ENCODE data around the gene CXorf49. TPM values are rescaled to one million over a fixed set of nuclear protein-coding genes. Genes with fewer than 3 reads are reported as not detected.

CXorf49 gene
- total RNA-seq, 1 experiment from 2014 or later, result 0.76 TPM

DNA sequence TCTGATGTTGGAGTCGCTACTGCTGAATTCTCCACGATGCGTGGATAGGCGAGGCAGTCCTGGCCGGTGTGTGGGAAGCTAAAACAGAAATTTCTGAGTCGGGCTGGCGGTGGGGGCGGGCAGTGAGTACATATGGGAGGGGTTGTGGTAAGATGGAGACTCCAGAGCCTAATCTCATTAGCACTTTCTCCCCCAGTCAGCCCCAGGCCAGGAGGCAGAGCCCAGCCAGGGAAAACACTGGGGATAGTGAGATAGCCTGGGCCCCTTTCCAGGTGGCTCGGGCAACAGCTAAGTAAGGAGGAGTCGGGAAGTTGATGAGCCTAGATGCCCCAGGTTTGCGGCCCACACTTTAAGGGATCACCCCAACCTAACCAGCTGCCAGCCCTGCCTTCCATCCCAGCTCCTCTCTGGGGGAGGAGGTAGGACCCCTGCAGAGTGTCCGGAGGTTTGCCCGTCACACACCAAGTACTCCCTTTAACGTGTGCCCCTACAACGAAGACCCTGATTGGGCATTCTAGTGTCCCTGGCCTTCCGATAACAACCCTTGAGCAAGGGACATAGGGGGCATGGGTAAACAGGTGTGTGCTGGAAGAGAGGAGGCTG lies 53.1 kb downstream of the CXorf49 start:
- intact Hi-C loops (cut with micrococcal nuclease; ENCODE audit: unreplicated experiment), result no loop called here
- Mint-ChIP-seq H3K4me1 (ENCODE audit: low read depth, unreplicated experiment) (no peaks in the 10 kb centered on the region), H3K27ac (ENCODE audit: unreplicated experiment) (no peak overlapping the region), H3K9me3 (ENCODE audit: low read depth, unreplicated experiment) (no peaks in the 10 kb centered on the region), H3K4me3 (ENCODE audit: low read depth, unreplicated experiment) (no peak overlapping the region), H3K27me3 (ENCODE audit: unreplicated experiment) (no peaks in the 10 kb centered on the region), H3K36me3 (ENCODE audit: insufficient read depth, unreplicated experiment) (no peaks in the 10 kb centered on the region)
- TF ChIP-seq, protein P1, sequence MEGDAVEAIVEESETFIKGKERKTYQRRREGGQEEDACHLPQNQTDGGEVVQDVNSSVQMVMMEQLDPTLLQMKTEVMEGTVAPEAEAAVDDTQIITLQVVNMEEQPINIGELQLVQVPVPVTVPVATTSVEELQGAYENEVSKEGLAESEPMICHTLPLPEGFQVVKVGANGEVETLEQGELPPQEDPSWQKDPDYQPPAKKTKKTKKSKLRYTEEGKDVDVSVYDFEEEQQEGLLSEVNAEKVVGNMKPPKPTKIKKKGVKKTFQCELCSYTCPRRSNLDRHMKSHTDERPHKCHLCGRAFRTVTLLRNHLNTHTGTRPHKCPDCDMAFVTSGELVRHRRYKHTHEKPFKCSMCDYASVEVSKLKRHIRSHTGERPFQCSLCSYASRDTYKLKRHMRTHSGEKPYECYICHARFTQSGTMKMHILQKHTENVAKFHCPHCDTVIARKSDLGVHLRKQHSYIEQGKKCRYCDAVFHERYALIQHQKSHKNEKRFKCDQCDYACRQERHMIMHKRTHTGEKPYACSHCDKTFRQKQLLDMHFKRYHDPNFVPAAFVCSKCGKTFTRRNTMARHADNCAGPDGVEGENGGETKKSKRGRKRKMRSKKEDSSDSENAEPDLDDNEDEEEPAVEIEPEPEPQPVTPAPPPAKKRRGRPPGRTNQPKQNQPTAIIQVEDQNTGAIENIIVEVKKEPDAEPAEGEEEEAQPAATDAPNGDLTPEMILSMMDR (IDR thresholded peaks at IDR 0.05; ENCODE audit: unreplicated experiment), result no peak
- no peak for DNase-seq
- BruUV-seq (replicated peaks), result no TSS peak
- CTCF ChIA-PET, result no interaction called here

Other genes starting within 250 kb of the CXorf49 start
- 162 and 191 TPM in 2 replicates for gene OGT, start 185.2 kb downstream of the CXorf49 start, total RNA-seq (2022)
- 8.1 and 10.2 TPM in 2 replicates for gene GCNA, start 139.8 kb downstream of the CXorf49 start, total RNA-seq (2022)
- not detected in 2 replicates for gene CXCR3, start 99.8 kb downstream of the CXorf49 start, total RNA-seq (2022)
- gene CXorf49B, start 45.1 kb upstream of the CXorf49 start, total RNA-seq (2022), result 0.76 and 2.0 TPM in 2 replicates
- 0.09 and 0.27 TPM in 2 replicates for gene NHSL2, start 192.6 kb upstream of the CXorf49 start, total RNA-seq (2022)